DMS53 treated with DMSO at 0.1 percent for 48 hours (cell line): Measurements from ENCODE around the gene TRABD2A.
"Not testable (repeated sequence)": the region's sequence is repeated elsewhere in the genome, so short reads cannot be mapped to it uniquely, and the experiment has no call there.

Experiments used
- DNase-seq: peaks from one replicate; lab custom pipeline; 2025; ENCODE audit not compliant: unreplicated experiment; lab: John Stamatoyannopoulos, UW

Gene TRABD2A

DNA sequence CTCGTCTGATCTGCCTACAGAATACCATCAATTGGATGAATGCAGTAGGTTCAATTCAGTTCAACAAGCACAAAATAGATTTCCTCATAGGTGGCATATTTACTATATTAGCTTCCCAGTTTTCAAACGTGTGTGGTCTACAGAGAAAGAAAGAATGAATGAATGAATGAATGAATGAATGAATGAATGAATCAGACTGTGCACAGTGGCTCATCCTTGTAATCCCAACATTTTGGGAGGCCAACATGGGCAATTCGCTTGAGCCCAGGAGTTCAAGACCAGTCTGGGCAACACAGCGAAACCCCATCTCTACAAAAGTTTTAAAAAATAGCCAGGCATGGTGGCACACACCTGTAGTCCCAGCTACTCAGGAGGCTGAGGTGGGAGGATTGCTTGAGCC is 94.9 kb downstream of the TRABD2A start:
- no peak for DNase-seq

DNA sequence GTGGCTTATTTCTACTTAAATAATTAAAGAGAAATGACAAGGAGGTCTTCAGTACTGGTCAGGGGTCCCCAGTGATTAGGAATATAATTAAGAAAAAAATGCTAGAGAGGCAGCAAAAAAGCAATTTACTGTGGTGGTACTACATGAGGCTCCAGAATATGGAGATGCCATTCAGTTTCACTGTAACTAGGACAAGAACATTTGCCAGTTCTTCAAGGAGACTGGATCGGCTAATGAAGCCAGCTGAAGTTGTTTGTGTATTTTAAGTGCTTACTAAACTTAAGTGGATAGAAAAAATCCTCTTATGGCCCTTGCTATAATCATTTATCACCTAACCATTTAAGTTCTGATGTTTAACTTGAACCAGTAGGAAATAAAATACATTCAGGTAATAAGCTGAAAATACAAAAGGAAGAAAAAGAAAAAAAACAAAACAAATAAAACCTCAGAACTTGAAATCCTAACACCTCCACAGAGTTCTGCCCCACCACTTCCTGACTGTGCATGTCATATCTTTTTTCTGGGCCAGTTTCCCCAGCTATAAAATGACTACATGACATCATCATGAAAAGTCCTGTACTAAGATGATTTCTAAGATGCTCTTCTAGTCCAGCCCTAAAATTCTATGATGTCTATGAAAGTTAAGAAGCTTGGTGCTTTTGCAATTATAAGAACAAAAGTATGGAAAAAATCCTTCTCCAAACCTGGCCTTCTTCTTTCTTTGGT is 98.0 kb downstream of the TRABD2A start:
- DNase-seq, result no peak

DNA sequence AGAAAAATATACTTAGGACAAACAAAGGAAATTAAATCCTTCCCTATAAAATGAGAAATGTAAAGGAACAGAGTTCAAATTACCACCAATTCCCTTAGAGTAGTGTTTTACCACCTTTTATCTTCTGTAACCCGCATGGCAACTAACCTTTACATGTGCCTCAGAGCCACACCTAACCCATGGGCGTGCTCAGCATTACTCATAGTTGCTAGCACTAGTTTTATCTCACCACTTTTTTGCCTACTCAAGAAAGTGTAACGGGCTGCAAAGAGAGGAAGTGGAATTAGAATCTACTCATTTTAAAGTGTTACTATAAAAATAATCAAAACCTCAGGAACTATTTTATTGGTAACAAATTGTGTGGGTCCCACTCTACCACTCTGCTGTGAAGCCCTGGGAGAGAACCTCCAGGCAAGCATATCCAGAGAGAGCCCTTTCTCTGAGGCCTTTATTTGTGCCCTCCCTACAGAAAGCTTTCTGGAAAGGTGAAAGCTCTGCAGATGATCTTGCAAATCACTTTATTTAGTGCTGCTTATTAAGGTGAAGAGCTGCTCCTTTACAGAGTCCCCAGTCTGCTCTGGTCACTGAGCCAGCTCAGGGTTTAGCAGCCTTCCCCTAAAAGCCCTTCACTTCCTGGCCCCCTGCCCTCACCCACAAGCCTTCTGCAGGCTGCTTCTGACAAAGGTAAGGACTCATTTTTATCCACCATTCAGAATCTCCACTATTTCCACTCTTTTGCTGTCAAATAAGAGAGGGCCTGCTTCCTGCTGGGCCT is 98.8 kb downstream of the TRABD2A start:
- DNase-seq, result no peak

DNA sequence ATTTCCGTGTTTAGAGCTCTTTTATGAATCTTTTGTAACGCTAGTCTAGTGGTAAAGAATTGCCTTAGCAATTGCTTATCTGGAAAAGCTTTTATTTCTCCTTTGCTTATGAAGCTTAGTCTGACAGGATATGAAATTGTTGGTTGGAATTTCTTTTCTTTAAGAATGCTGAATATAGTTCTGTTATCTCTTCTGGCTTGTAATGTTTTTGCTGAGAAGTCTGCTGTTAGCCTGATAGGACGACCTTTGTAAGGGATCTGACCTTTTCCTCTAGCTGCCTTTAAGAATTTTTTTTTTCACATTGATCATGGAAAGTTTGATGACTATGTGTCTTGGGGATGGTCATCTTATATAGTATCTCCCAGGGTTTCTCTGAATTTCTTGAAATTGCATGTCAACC is 101.1 kb downstream of the TRABD2A start:
- no peak for DNase-seq

DNA sequence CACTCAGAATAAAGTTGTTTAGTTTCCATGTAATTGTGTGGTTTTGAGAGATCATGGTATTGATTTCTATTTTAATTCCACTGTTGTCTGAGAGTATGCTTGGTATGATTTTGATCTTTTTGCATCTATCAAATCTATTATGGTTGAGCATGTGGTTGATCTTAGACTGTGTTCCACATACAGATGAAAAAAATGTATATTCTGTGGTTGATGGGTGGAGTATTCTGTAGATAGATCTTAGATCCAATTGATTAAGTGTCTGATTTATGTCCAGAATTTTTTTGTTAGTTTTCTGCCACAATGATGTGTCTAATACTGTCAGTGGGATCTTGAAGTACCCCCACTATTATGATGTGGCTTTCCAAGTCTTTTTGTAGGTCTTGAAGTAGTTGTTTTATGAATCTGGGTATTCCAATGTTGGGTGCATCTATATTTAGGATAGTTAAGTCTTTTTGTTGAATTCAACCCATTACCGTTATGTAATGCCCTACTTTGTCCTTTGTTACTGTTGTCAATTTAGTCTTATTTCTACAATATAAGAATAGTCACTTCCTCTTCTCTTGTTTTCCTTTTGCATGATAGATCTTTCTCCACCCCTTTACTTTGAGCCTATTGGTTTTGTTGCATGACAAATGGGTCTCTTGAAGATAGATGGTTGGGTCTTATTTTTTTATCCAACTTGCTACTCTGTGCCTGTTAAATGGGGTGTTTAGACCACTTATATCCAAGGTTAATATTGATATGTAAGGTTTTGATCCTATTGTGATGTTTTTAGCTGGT is 101.8 kb downstream of the TRABD2A start:
- no peak for DNase-seq

DNA sequence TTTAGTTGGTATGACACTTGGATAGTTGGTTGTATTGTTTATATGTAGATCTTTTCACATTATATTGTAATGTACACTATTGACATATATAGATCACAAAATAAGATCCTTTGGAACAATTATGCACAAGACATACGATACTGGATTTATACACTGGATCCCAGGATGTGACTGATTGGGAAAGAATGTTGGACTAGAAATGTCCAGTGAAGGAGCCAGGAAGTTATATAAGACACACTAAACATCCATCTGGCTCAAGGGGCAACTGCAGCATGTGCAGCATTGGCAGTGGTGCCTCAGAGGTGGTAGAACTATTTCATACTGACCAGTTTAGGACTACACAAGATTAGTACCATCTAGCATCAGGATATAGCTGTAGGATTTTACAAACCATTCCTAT is 104.9 kb downstream of the TRABD2A start:
- no peak for DNase-seq

- DNase-seq, result not testable (repeated sequence)
Measured at GRCh38 chr2:84773562-84773961, 107.3 kb downstream of the TRABD2A start.
